GM23338 (cell line): ENCODE data around the gene MED13L.

Experiments used
- EZH2 ChIP-seq: fragments of 200-600 bp; sonication (generic); IDR thresholded peaks from one replicate; pipeline ENCODE4 v1.8.0; 2017; ENCODE audit warnings: antibody characterized with exemption, mild to moderate bottlenecking, low read depth; ENCODE audit not compliant: unreplicated experiment
- TF ChIP-seq, protein P1 (sequence below), 2 experiments: fragments of 200-600 bp in 1 of 2; sonication (generic) in 1 of 2; conservative IDR thresholded peaks; 2 replicates each; pipeline versions ENCODE4 v1.5.1 to v1.6.1; 2016 to 2017; ENCODE audit warnings: antibody characterized with exemption in 2 of 2, low read depth in 2 of 2, mild to moderate bottlenecking in 2 of 2, moderate library complexity in 1 of 2
- TF ChIP-seq, protein P2 (sequence below): IDR thresholded peaks from one replicate; pipeline ENCODE4 v1.6.1; 2018; ENCODE audit warnings: antibody characterized with exemption; ENCODE audit not compliant: unreplicated experiment

DNA sequence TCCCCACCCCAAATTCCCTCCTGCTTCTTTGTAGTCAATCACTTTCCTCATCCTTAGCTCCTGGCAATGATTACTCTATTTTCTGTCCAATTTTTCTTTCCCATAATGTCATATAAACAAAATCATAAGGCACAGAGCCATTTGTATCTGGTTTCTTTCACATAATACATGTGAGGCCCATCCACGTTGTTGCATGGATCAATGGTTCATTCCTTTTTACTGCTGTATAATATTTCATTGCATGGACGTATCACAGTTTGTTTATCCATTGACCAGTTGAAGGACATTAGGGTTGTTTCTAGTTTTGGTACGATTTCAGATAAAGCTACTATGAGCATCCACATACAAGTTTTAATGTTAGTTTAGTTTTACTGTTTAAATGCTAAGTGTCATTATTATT is 13.7 kb upstream of the MED13L start:
- TF ChIP-seq, protein P1, sequence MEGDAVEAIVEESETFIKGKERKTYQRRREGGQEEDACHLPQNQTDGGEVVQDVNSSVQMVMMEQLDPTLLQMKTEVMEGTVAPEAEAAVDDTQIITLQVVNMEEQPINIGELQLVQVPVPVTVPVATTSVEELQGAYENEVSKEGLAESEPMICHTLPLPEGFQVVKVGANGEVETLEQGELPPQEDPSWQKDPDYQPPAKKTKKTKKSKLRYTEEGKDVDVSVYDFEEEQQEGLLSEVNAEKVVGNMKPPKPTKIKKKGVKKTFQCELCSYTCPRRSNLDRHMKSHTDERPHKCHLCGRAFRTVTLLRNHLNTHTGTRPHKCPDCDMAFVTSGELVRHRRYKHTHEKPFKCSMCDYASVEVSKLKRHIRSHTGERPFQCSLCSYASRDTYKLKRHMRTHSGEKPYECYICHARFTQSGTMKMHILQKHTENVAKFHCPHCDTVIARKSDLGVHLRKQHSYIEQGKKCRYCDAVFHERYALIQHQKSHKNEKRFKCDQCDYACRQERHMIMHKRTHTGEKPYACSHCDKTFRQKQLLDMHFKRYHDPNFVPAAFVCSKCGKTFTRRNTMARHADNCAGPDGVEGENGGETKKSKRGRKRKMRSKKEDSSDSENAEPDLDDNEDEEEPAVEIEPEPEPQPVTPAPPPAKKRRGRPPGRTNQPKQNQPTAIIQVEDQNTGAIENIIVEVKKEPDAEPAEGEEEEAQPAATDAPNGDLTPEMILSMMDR (conservative IDR thresholded peaks at IDR 0.05; ENCODE audit: low read depth in 2 of 2), result no peak
- TF ChIP-seq, protein P2, sequence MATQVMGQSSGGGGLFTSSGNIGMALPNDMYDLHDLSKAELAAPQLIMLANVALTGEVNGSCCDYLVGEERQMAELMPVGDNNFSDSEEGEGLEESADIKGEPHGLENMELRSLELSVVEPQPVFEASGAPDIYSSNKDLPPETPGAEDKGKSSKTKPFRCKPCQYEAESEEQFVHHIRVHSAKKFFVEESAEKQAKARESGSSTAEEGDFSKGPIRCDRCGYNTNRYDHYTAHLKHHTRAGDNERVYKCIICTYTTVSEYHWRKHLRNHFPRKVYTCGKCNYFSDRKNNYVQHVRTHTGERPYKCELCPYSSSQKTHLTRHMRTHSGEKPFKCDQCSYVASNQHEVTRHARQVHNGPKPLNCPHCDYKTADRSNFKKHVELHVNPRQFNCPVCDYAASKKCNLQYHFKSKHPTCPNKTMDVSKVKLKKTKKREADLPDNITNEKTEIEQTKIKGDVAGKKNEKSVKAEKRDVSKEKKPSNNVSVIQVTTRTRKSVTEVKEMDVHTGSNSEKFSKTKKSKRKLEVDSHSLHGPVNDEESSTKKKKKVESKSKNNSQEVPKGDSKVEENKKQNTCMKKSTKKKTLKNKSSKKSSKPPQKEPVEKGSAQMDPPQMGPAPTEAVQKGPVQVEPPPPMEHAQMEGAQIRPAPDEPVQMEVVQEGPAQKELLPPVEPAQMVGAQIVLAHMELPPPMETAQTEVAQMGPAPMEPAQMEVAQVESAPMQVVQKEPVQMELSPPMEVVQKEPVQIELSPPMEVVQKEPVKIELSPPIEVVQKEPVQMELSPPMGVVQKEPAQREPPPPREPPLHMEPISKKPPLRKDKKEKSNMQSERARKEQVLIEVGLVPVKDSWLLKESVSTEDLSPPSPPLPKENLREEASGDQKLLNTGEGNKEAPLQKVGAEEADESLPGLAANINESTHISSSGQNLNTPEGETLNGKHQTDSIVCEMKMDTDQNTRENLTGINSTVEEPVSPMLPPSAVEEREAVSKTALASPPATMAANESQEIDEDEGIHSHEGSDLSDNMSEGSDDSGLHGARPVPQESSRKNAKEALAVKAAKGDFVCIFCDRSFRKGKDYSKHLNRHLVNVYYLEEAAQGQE, result no peak
- TF ChIP-seq EZH2, result no peak
